ENCODE results near the gene TPSB2.
"Not testable (repeated sequence)": the region's sequence is repeated elsewhere in the genome, so short reads cannot be mapped to it uniquely, and the experiment has no call there.

TPSB2 gene

DNA sequence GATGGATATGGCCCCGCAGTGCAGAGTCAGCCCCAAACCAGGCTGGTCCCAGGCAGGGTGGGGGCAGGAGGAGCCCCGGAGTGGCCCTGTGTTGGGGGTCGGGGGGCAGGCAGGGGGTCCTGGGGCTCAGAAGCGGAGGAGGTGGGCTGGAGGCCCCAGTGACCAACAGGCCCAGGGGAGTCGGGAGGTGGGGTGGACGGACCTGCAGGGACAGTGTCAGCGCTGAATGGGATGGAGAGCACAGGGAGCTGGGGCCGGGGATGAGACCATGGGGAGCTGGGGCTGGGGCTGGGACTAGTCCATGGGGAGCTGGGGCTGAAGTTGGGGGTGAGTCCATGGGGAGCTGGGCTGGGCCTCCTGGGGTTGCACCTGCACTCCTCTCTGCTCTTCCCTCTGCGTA, 9.6 kb upstream of the TPSB2 start:
- H3K27ac ChIP-seq (ENCODE audit: extremely low read depth, low read depth, low read length); POLR2A ChIA-PET; H3K36me3 ChIP-seq (ENCODE audit: control insufficient read depth in 2 of 2, insufficient read depth in 1 of 2, low read length in 2 of 2); H3K9me3 ChIP-seq (ENCODE audit: control insufficient read depth, insufficient read depth, low read depth, low read length); CTCF ChIA-PET; H3K4me1 ChIP-seq (ENCODE audit: control insufficient read depth, insufficient read depth, low read length); H3K4me3 ChIP-seq (ENCODE audit: low read depth, low read length): not testable (repeated sequence)

- CTCF ChIA-PET; H3K4me1 ChIP-seq (ENCODE audit: control insufficient read depth, insufficient read depth, low read length); H3K9me3 ChIP-seq (ENCODE audit: control insufficient read depth, insufficient read depth, low read depth, low read length); H3K36me3 ChIP-seq (ENCODE audit: control insufficient read depth in 2 of 2, insufficient read depth in 1 of 2, low read length in 2 of 2); POLR2A ChIA-PET; H3K27ac ChIP-seq (ENCODE audit: extremely low read depth, low read depth, low read length); H3K4me3 ChIP-seq (ENCODE audit: low read depth, low read length): not testable (repeated sequence)
- TF ChIP-seq SP2 (tag by site-specific recombination; IDR thresholded peaks at IDR 0.05) (peak; percentile 18; the same call in 1 of the 2 replicates), KLF10 (tag by site-specific recombination; IDR thresholded peaks at IDR 0.05) (peak; percentile 63; the same call in 1 of the 2 replicates)
These were observed 8.9 kb upstream of the TPSB2 start for GRCh38 chr16:1238909-1239308.

GRCh38 chr16:1237990-1238389, 8.0 kb upstream of the TPSB2 start:
- ChIA-PET POLR2A (no interaction called here), CTCF (no interaction called here)
- H3K27ac ChIP-seq (ENCODE audit: extremely low read depth, low read depth, low read length) = no peak overlapping the region
- H3K4me3 ChIP-seq (ENCODE audit: low read depth, low read length) = no peak overlapping the region
- no peaks in the 10 kb centered on the region for H3K36me3 ChIP-seq (ENCODE audit: control insufficient read depth in 2 of 2, insufficient read depth in 1 of 2, low read length in 2 of 2)
- no peaks in the 10 kb centered on the region for H3K4me1 ChIP-seq (ENCODE audit: control insufficient read depth, insufficient read depth, low read length)
- TF ChIP-seq, protein P1, sequence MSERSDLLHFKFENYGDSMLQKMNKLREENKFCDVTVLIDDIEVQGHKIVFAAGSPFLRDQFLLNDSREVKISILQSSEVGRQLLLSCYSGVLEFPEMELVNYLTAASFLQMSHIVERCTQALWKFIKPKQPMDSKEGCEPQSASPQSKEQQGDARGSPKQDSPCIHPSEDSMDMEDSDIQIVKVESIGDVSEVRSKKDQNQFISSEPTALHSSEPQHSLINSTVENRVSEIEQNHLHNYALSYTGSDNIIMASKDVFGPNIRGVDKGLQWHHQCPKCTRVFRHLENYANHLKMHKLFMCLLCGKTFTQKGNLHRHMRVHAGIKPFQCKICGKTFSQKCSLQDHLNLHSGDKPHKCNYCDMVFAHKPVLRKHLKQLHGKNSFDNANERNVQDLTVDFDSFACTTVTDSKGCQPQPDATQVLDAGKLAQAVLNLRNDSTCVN (tag by site-specific recombination; optimal IDR thresholded peaks at IDR 0.05) = peak; percentile 54
- TF ChIP-seq ZNF610 (tag by site-specific recombination; IDR thresholded peaks at IDR 0.05; ENCODE audit: borderline replicate concordance) (no peak), ZNF366 (tag by site-specific recombination; conservative IDR thresholded peaks at IDR 0.05) (no peak), ZFHX2 (tag by site-specific recombination; conservative IDR thresholded peaks at IDR 0.05) (peak; percentile 46), ZNF169 (tag by site-specific recombination; IDR thresholded peaks at IDR 0.05) (0 out of 2 replicates have a peak, but pooled peaks have one; percentile 36), ZNF621 (tag by site-specific recombination; IDR thresholded peaks at IDR 0.05) (peak; percentile 83)
- TF ChIP-seq, protein P2, sequence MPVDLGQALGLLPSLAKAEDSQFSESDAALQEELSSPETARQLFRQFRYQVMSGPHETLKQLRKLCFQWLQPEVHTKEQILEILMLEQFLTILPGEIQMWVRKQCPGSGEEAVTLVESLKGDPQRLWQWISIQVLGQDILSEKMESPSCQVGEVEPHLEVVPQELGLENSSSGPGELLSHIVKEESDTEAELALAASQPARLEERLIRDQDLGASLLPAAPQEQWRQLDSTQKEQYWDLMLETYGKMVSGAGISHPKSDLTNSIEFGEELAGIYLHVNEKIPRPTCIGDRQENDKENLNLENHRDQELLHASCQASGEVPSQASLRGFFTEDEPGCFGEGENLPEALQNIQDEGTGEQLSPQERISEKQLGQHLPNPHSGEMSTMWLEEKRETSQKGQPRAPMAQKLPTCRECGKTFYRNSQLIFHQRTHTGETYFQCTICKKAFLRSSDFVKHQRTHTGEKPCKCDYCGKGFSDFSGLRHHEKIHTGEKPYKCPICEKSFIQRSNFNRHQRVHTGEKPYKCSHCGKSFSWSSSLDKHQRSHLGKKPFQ (tag by site-specific recombination; IDR thresholded peaks at IDR 0.05) = peak; percentile 87
- TF ChIP-seq, protein P3, sequence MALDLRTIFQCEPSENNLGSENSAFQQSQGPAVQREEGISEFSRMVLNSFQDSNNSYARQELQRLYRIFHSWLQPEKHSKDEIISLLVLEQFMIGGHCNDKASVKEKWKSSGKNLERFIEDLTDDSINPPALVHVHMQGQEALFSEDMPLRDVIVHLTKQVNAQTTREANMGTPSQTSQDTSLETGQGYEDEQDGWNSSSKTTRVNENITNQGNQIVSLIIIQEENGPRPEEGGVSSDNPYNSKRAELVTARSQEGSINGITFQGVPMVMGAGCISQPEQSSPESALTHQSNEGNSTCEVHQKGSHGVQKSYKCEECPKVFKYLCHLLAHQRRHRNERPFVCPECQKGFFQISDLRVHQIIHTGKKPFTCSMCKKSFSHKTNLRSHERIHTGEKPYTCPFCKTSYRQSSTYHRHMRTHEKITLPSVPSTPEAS (tag by site-specific recombination; IDR thresholded peaks at IDR 0.05) = peak; percentile 98
- no peaks in the 10 kb centered on the region for H3K9me3 ChIP-seq (ENCODE audit: control insufficient read depth, insufficient read depth, low read depth, low read length)

- H3K27ac ChIP-seq (ENCODE audit: extremely low read depth, low read depth, low read length); H3K36me3 ChIP-seq (ENCODE audit: control insufficient read depth in 2 of 2, insufficient read depth in 1 of 2, low read length in 2 of 2); H3K4me3 ChIP-seq (ENCODE audit: low read depth, low read length); POLR2A ChIA-PET; H3K4me1 ChIP-seq (ENCODE audit: control insufficient read depth, insufficient read depth, low read length); CTCF ChIA-PET; H3K9me3 ChIP-seq (ENCODE audit: control insufficient read depth, insufficient read depth, low read depth, low read length): not testable (repeated sequence)
These were observed 6.7 kb upstream of the TPSB2 start for GRCh38 chr16:1236659-1237058.

DNA sequence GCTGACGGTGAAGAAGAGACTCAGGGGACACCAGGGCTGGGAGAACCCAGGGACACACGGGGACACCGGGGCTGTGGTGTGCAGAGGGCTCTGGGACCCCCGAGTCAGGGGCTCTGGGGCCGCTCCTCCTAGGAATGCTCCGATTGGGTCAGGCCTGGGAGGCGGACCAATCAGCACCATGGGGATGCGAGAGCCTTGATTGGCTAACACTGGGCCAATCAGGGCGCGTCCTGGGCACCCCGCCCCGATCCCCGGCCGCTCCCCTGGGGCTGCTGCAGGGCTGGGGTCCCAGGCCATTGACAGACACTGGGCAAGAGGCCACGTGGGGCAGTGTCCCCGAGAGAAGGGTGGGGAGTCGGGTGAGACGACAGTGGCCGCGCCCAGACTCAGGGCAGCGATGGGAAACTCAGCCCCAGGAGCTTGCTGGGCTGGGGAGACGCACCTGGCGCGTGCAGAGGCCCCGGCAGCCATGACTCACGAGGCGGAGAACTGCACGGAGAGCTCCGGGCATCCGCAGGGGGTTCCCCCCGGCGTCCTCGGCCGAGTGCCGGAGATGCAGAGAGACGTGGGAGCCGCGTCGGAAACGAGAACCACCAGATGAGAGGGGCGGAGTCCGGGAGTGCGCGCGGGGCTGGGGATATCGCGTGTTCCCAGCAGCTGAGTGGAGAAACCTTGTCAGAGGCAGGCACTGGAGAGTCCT, 2.2 kb upstream of the TPSB2 start:
- H3K27ac ChIP-seq (ENCODE audit: extremely low read depth, low read depth, low read length); H3K9me3 ChIP-seq (ENCODE audit: control insufficient read depth, insufficient read depth, low read depth, low read length); H3K4me1 ChIP-seq (ENCODE audit: control insufficient read depth, insufficient read depth, low read length); H3K36me3 ChIP-seq (ENCODE audit: control insufficient read depth in 2 of 2, insufficient read depth in 1 of 2, low read length in 2 of 2); CTCF ChIA-PET; H3K4me3 ChIP-seq (ENCODE audit: low read depth, low read length); POLR2A ChIA-PET: not testable (repeated sequence)

DNA sequence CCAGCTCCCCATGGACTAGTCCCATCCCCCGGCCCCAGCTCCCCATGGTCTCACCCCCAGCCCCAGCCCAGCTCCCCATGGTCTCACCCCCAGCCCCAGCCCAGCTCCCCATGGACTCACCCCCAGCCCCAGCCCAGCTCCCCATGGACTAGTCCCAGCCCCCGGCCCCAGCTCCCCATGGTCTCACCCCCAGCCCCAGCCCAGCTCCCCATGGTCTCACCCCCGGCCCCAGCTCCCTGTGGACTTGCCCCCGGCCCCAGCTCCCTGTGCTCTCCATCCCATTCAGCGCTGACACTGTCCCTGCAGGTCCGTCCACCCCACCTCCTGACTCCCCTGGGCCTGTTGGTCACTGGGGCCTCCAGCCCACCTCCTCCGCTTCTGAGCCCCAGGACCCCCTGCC, 1.3 kb upstream of the TPSB2 start:
- CTCF ChIA-PET; H3K36me3 ChIP-seq (ENCODE audit: control insufficient read depth in 2 of 2, insufficient read depth in 1 of 2, low read length in 2 of 2); H3K9me3 ChIP-seq (ENCODE audit: control insufficient read depth, insufficient read depth, low read depth, low read length); POLR2A ChIA-PET; H3K4me1 ChIP-seq (ENCODE audit: control insufficient read depth, insufficient read depth, low read length); H3K4me3 ChIP-seq (ENCODE audit: low read depth, low read length); H3K27ac ChIP-seq (ENCODE audit: extremely low read depth, low read depth, low read length): not testable (repeated sequence)

DNA sequence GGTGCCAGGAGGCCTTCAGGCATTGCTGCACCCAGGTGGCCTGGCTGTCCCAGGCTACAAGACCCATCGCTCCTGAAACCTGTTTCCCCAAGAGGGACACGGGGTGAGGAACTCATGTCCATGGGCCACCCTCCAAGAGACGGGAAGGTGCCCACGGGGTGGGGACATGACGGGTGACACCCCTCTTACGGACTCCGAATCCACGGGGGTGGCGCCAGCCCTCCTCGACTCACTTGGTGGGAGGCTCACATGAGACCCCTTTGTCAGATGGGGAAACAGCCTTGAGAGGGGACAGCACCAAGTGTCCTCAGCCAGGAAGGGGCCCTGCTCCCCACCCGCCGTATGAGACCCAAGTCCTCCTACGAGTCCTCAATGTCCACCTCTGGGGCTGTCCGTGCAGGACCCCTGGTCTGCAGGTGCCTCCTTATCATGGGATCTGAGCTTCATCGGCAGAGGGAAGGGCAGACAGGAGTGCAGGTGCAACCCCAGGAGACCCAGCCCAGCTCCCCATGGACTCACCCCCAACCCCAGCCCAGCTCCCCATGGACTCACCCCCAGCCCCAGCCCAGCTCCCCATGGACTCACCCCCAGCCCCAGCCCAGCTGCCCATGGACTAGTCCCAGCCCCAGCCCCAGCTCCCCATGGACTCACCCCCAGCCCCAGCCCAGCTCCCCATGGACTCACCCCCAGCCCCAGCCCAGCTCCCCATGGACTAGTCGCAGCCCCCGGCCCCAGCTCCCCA, 658 bp upstream of the TPSB2 start:
- H3K4me3 ChIP-seq (ENCODE audit: low read depth, low read length); H3K36me3 ChIP-seq (ENCODE audit: control insufficient read depth in 2 of 2, insufficient read depth in 1 of 2, low read length in 2 of 2); H3K4me1 ChIP-seq (ENCODE audit: control insufficient read depth, insufficient read depth, low read length); H3K27ac ChIP-seq (ENCODE audit: extremely low read depth, low read depth, low read length); H3K9me3 ChIP-seq (ENCODE audit: control insufficient read depth, insufficient read depth, low read depth, low read length); CTCF ChIA-PET; POLR2A ChIA-PET: not testable (repeated sequence)
